Measurements from ENCODE around the gene AHDC1. TPM values are rescaled to one million over a fixed set of nuclear protein-coding genes. Genes with fewer than 3 reads are reported as not detected.

The AHDC1 gene
- total and polyA plus RNA-seq, 8 donors: 10.4 to 27.5 (median 14.9) TPM

GRCh38 chr1:27563591-27564471 lies 40.1 kb downstream of the AHDC1 start:
- H3K27me3 ChIP-seq: no peaks in the 10 kb centered on the region
- peak overlapping the region; percentile 77 to 91 (median 82) for H3K27ac ChIP-seq
- peak overlapping the region in 2 of 4 donors; percentile 16 to 29 for H3K4me3 ChIP-seq
- WGBS, 2 donors: 17% methylated on average over 10 of the region's 10 CpGs
- peaks cover 40 to 60% (median 40%) of the 10 kb centered on the region in 3 donors for H3K4me1 ChIP-seq
- no peak for FAIRE-seq
- no peaks in the 10 kb centered on the region for H3K9me3 ChIP-seq
- no peaks in the 10 kb centered on the region for H3K36me3 ChIP-seq
- intact Hi-C loops (cut with DNase I): no loop called here
- peak; percentile 75 to 79 (median 77) for ATAC-seq
- DNase-seq: peak; percentile 82 to 95 (median 94)
- TF ChIP-seq CTCF (IDR thresholded peaks at IDR 0.05): no peak

- 21 to 31% methylated on average over 4 of the region's 4 CpGs for WGBS, 2 donors
- Histone ChIP-seq H3K9me3 (no peaks in the 10 kb centered on the region), H3K27me3 (no peaks in the 10 kb centered on the region), H3K27ac (peak overlapping the region; percentile 77 to 91 (median 82)), H3K4me3 (peak overlapping the region in 2 of 4 donors; percentile 16 to 29), H3K4me1 (peaks cover 40 to 60% (median 40%) of the 10 kb centered on the region in 3 donors), H3K36me3 (no peaks in the 10 kb centered on the region)
- no peak for TF ChIP-seq CTCF (IDR thresholded peaks at IDR 0.05)
- intact Hi-C loops (cut with DNase I): no loop called here
- no peak for ATAC-seq
- DNase-seq: no peak
- no peak for FAIRE-seq
Observed at GRCh38 chr1:27563341-27563590, 40.7 kb downstream of the AHDC1 start.

DNA sequence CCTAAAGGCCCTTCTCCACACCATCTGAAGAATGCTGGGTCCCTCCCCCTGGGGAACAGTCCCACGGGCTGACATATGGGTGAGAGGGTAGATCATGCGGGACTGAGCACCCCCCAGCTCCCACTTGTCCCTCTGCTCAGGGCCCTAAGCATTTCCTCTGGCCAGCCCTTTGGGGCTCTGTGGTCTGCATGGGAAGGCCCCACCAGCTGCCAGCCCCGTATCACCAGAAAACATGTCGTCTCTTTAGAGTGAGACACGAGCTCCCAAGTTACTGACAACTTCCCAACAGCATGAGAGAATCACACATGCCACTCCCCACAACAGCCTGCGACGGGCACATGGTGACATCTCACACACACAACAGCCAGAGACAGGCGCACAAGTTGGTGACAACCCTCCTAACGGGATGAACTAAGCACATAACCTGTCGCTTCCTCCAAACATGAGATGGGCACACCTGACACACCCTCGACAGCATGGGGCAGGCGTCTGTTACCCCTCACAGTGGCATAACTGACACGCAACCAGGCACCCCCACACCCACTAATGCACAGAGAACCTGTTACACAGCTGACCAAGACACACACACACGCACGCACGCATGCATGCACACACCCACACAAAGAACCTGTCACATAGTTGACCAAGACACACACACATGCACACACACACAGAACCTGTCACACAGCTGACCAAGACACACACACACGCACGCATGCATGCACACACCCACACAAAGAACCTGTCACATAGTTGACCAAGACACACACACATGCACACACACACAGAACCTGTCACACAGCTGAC lies 41.2 kb downstream of the AHDC1 start:
- no peak for ATAC-seq
- H3K9me3 ChIP-seq: no peaks in the 10 kb centered on the region
- FAIRE-seq: no peak
- DNase-seq: peak in 1 of 6 donors; percentile 38
- no peaks in the 10 kb centered on the region for H3K27me3 ChIP-seq
- WGBS, 2 donors: 72 to 77% methylated on average over 18 of the region's 18 CpGs
- TF ChIP-seq CTCF (IDR thresholded peaks at IDR 0.05): no peak
- H3K27ac ChIP-seq: peak overlapping the region; percentile 77 to 91 (median 82)
- H3K36me3 ChIP-seq: no peaks in the 10 kb centered on the region
- peaks cover 35 to 58% (median 36%) of the 10 kb centered on the region in 3 donors for H3K4me1 ChIP-seq
- intact Hi-C loops (cut with DNase I): no loop called here
- no peak overlapping the region for H3K4me3 ChIP-seq

DNA sequence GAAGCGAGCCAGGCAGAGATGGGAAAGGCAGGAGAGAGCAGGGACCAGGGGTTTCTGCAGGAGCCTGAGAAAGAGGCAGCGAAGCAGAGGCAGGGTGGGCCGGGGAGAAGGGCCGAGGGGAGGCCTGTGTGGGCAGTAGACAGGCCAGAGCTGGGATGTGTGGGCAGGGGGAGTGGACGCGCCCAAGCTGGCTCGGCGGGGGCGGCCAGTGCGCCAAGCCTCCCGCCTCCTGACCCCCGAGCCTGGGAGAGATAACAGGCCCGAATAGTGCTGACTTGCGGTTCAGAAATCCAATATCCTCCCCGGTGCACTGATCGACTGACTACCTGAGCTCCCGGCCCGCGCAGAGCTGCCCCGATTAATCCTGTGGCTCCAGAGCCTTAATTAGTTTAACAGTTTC lies 41.9 kb downstream of the AHDC1 start:
- H3K27me3 ChIP-seq: no peaks in the 10 kb centered on the region
- peaks cover 29 to 54% (median 31%) of the 10 kb centered on the region in 3 donors for H3K4me1 ChIP-seq
- no peaks in the 10 kb centered on the region for H3K9me3 ChIP-seq
- peak in 1 of 6 donors; percentile 42 for DNase-seq
- H3K4me3 ChIP-seq: no peak overlapping the region
- TF ChIP-seq CTCF (IDR thresholded peaks at IDR 0.05): no peak
- intact Hi-C loops (cut with DNase I): no loop called here
- 78 to 80% methylated on average over 20 of the region's 20 CpGs for WGBS, 2 donors
- peak overlapping the region; percentile 12 to 64 (median 34) for H3K27ac ChIP-seq
- no peaks in the 10 kb centered on the region for H3K36me3 ChIP-seq
- ATAC-seq: no peak
- FAIRE-seq: no peak

Data from pancreas (tissue), 10 donors.